ENCODE results near the gene TPRKB. TPM values are rescaled to one million over a fixed set of nuclear protein-coding genes. Genes with fewer than 3 reads are reported as not detected.
A peak's percentile ranks its signal among the peaks of the same experiment; 100 is the strongest.
"Not testable (repeated sequence)": the region's sequence is repeated elsewhere in the genome, so short reads cannot be mapped to it uniquely, and the experiment has no call there.

Gene TPRKB
- total RNA-seq, 1 donor from 2014 or later: 17.3 TPM

DNA sequence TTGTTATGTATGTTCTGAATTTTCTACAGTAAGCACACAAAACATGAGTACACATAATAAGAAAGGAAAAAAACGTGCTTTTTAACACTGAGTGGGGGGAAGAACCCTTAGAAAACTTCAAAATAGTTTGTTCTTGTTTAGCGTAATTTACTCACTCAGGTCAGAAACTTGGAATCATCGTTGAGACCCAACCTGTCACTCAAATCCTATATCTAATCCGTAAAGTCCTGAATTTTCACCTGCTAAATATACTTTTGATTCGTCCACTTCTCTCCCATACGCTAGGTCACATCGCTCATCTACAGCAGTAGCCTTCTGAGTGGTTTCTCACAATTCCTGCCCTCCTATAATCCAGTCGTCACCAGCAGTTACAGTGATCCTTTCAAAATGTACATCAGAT is 767 bp downstream of the TPRKB start:
- H3K36me3 ChIP-seq: peaks cover 33% of the 10 kb centered on the region
- no peak for TF ChIP-seq CTCF (IDR thresholded peaks at IDR 0.05)
- H3K4me1 ChIP-seq: peaks cover 11% of the 10 kb centered on the region
- H3K27me3 ChIP-seq (ENCODE audit: low read depth): no peaks in the 10 kb centered on the region
- no peaks in the 10 kb centered on the region for H3K9me3 ChIP-seq
- DNase-seq: no peak
- H3K27ac ChIP-seq: peak overlapping the region; percentile 80
- H3K4me3 ChIP-seq: peak overlapping the region; percentile 91
- no peak for ATAC-seq
- intact Hi-C loops (cut with DNase I): no loop called here

- no peak overlapping the region for H3K4me3 ChIP-seq
- no peak for TF ChIP-seq CTCF (IDR thresholded peaks at IDR 0.05)
- DNase-seq (no peak), ATAC-seq (no peak)
- no peaks in the 10 kb centered on the region for H3K27me3 ChIP-seq (ENCODE audit: low read depth)
- H3K4me1 ChIP-seq: peaks cover under 1% of the 10 kb centered on the region
- no peak overlapping the region for H3K27ac ChIP-seq
- no peaks in the 10 kb centered on the region for H3K9me3 ChIP-seq
- intact Hi-C loops (cut with DNase I): no loop called here
- peaks cover 68% of the 10 kb centered on the region for H3K36me3 ChIP-seq
Measured at GRCh38 chr2:73730810-73731209, 6.3 kb downstream of the TPRKB start.

GRCh38 chr2:73728711-73729110 is 8.4 kb downstream of the TPRKB start:
- no peak for ATAC-seq
- H3K4me1 ChIP-seq: no peaks in the 10 kb centered on the region
- no peak overlapping the region for H3K27ac ChIP-seq
- no peak for DNase-seq
- no peak for TF ChIP-seq CTCF (IDR thresholded peaks at IDR 0.05)
- H3K36me3 ChIP-seq: peaks cover 58% of the 10 kb centered on the region
- no peaks in the 10 kb centered on the region for H3K9me3 ChIP-seq
- no peak overlapping the region for H3K4me3 ChIP-seq
- intact Hi-C loops (cut with DNase I): no loop called here
- H3K27me3 ChIP-seq (ENCODE audit: low read depth): no peaks in the 10 kb centered on the region

- Histone ChIP-seq H3K36me3 (peaks cover 52% of the 10 kb centered on the region), H3K27ac (no peak overlapping the region), H3K27me3 (ENCODE audit: low read depth) (no peaks in the 10 kb centered on the region), H3K4me1 (no peaks in the 10 kb centered on the region), H3K9me3 (no peaks in the 10 kb centered on the region), H3K4me3 (no peak overlapping the region)
- no peak for TF ChIP-seq CTCF (IDR thresholded peaks at IDR 0.05)
- intact Hi-C loops (cut with DNase I): no loop called here
- DNase-seq: no peak
- ATAC-seq: no peak
Measured at GRCh38 chr2:73728043-73728442, 9.1 kb downstream of the TPRKB start.

- H3K4me1 ChIP-seq; H3K4me3 ChIP-seq; H3K9me3 ChIP-seq; DNase-seq; intact Hi-C loops (cut with DNase I); H3K27ac ChIP-seq; H3K27me3 ChIP-seq (ENCODE audit: low read depth); ATAC-seq: not testable (repeated sequence)
- peaks cover 38% of the 10 kb centered on the region for H3K36me3 ChIP-seq
Measured at GRCh38 chr2:73726657-73727056, 10.5 kb downstream of the TPRKB start.

DNA sequence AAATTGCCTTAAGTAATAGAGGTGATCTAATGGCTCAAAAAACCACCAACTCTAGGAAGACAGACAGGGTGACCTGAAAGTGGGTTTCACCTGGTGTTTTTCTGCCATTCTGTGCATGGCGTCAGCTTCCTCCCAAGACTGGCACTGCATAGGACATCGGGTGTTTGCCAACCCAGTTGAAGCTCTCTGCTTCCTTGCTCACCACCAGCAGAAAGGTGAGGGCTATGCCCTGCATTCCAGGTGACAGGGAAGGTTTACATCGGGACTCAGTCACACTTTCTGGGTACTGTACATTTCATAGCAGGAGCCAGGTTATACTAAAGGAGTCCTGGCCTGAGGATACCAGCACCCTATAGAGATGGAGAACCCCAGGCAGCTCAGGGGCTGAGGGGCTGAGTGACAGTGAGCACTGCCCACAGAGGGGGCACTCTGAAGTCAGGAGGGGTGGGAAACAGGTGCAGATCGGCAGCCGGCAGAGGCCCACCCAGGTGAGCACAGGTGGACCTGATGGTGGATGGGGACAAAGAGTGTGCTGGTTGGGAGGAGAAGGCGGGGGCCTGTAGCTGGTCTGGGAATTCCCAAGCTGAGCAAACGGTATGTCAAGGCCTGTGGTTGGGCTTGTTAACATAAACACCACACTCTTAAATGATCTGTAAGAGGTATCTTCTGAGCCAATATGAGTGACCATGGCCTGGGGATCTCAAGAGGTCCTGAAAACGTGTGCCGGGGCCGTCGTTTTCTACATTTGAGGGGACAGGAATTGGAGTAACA is 18.1 kb downstream of the TPRKB start:
- Histone ChIP-seq H3K9me3 (no peaks in the 10 kb centered on the region), H3K36me3 (no peaks in the 10 kb centered on the region), H3K4me1 (no peaks in the 10 kb centered on the region), H3K4me3 (no peak overlapping the region), H3K27me3 (ENCODE audit: low read depth) (no peaks in the 10 kb centered on the region), H3K27ac (no peak overlapping the region)
- ATAC-seq (no peak), DNase-seq (no peak)
- intact Hi-C loops (cut with DNase I): no loop called here
- TF ChIP-seq CTCF (IDR thresholded peaks at IDR 0.05): no peak

Data from lower lobe of right lung (tissue), 2 donors.